A549 (cell line): ENCODE data around the gene CLSTN1. TPM values are rescaled to one million over a fixed set of nuclear protein-coding genes. Genes with fewer than 3 reads are reported as not detected.

Experiments used
- ATAC-seq, 2 experiments: fragments of 200-7000 bp in 1 of 2; fragments of >200 bp in 1 of 2; cut with Nextera tagmentation in 1 of 2; cut with Tn5 transposase in 1 of 2; 3 replicates each; pipeline versions ENCODE4 v1.8.0 to v1.9.1; 2018 to 2020; ENCODE audit warnings: mild to moderate bottlenecking in 1 of 2, moderate library complexity in 1 of 2
- CTCF ChIA-PET: fragments of 300-600 bp; sonication (Branson Sonifier 250); formaldehyde crosslinking; extraction: SDS; loops from one replicate; lab custom pipeline; 2021; ENCODE audit warnings: antibody characterized with exemption, inconsistent platforms; lab: Yijun Ruan, JAX
- POLR2A ChIA-PET: fragments of 350-600 bp; formaldehyde crosslinking; extraction: SDS; loops from one replicate; lab custom pipeline; 2021; ENCODE audit warnings: antibody characterized with exemption, inconsistent platforms; lab: Yijun Ruan, JAX
- DNase-seq, 2 experiments: peaks; one replicate each; pipeline versions ENCODE4 v3.0.0 to v3.0.0-alpha.2; 2011 to 2016; ENCODE audit warnings: low read depth in 1 of 2, low spot score in 1 of 2
- FAIRE-seq: peaks from 2 replicates; lab custom pipeline; 2011; peaks lifted over from hg19 to GRCh38; lab: Jason Lieb, UNC
- H3K27ac ChIP-seq, 2 experiments: fragments of >200 bp; sonication (Bioruptor Twin); formaldehyde crosslinking; 3 replicates each; pipeline ENCODE4 v1.5.1; 2016 to 2017
- H3K4me1 ChIP-seq: fragments of >200 bp; sonication (Bioruptor Twin); formaldehyde crosslinking; 3 replicates; pipeline ENCODE4 v1.6.1; 2016
- H3K4me2 ChIP-seq: fragments of >200 bp; sonication (Bioruptor Twin); formaldehyde crosslinking; 3 replicates; pipeline ENCODE4 v1.6.1; 2016
- H3K4me3 ChIP-seq: fragments of >200 bp; sonication (Bioruptor Twin); formaldehyde crosslinking; 3 replicates; pipeline ENCODE4 v1.5.1; 2016
- H3K9me3 ChIP-seq: fragments of >200 bp; sonication (Bioruptor Twin); formaldehyde crosslinking; 3 replicates; pipeline ENCODE4 v1.6.1; 2016
- BCL3 ChIP-seq: fragments of >200 bp; sonication (Bioruptor Twin); formaldehyde crosslinking; IDR thresholded peaks from 3 replicates; pipeline ENCODE4 v1.6.1; 2016
- BHLHE40 ChIP-seq: IDR thresholded peaks from 2 replicates; pipeline ENCODE4 v1.6.1; 2012; ENCODE audit warnings: low read depth, low read length, inconsistent platforms
- CEBPB ChIP-seq, 2 experiments: fragments of >200 bp in 1 of 2; sonication (Bioruptor Twin) in 1 of 2; formaldehyde crosslinking in 1 of 2; IDR thresholded peaks; 2 replicates each; pipeline ENCODE4 v1.6.1; 2012 to 2016
- CHD2 ChIP-seq: fragments of 150-350 bp; IDR thresholded peaks from 2 replicates; pipeline ENCODE4 v1.6.1; 2014; ENCODE audit warnings: low read length; ENCODE audit not compliant: partially characterized antibody
- CTCF ChIP-seq: fragments of >200 bp; sonication (Bioruptor Twin); formaldehyde crosslinking; IDR thresholded peaks from 3 replicates; pipeline ENCODE4 v1.5.1; 2016
- EHF ChIP-seq: fragments of 250-450 bp; sonication (Bioruptor Pico); IDR thresholded peaks from 2 replicates; pipeline ENCODE4 v1.5.0; 2020; ENCODE audit warnings: mild to moderate bottlenecking
- ELK1 ChIP-seq: fragments of 150-350 bp; IDR thresholded peaks from 2 replicates; pipeline ENCODE4 v1.6.1; 2014; ENCODE audit warnings: low read depth, mild to moderate bottlenecking, low read length
- FOSB ChIP-seq: fragments of 250-450 bp; sonication (Bioruptor Pico); IDR thresholded peaks from 2 replicates; pipeline ENCODE4 v1.5.0; 2020; ENCODE audit warnings: mild to moderate bottlenecking, moderate library complexity
- FOSL2 ChIP-seq, 2 experiments: fragments of 450-650 bp in 1 of 2; fragments of >200 bp in 1 of 2; sonication (Bioruptor Twin) in 1 of 2; formaldehyde crosslinking; IDR thresholded peaks; 2 replicates each; pipeline versions ENCODE4 v1.5.0 to v1.6.1; 2016 to 2020; ENCODE audit warnings: mild to moderate bottlenecking in 1 of 2, moderate library complexity in 1 of 2
- FOXS1 ChIP-seq: fragments of 250-450 bp; sonication (Bioruptor Pico); IDR thresholded peaks from 2 replicates; pipeline ENCODE4 v1.5.0; 2020; ENCODE audit warnings: mild to moderate bottlenecking, moderate library complexity
- GATA3 ChIP-seq: IDR thresholded peaks from 2 replicates; pipeline ENCODE4 v1.6.1; 2012; ENCODE audit warnings: borderline replicate concordance
- HDAC2 ChIP-seq: fragments of 200-600 bp; sonication (generic); IDR thresholded peaks from 2 replicates; pipeline ENCODE4 v1.6.1; 2016
- HOXA7 ChIP-seq: fragments of 250-450 bp; sonication (Bioruptor Pico); IDR thresholded peaks from 2 replicates; pipeline ENCODE4 v1.5.0; 2020; ENCODE audit warnings: mild to moderate bottlenecking, moderate library complexity
- HOXB5 ChIP-seq: fragments of 250-450 bp; sonication (Bioruptor Pico); IDR thresholded peaks from 2 replicates; pipeline ENCODE4 v1.5.0; 2020; ENCODE audit warnings: mild to moderate bottlenecking, moderate library complexity
- JUN ChIP-seq, 2 experiments: fragments of >200 bp; sonication (Bioruptor Twin); formaldehyde crosslinking; IDR thresholded peaks; 2 replicates in 1 of 2; 3 replicates in 1 of 2; pipeline ENCODE4 v1.6.1; 2016 to 2017
- MAZ ChIP-seq: fragments of 150-350 bp; IDR thresholded peaks from 2 replicates; pipeline ENCODE4 v1.6.1; 2014; ENCODE audit warnings: antibody characterized with exemption, low read depth, low read length, borderline replicate concordance
- NR3C1 ChIP-seq: fragments of >200 bp; sonication (Bioruptor Twin); formaldehyde crosslinking; IDR thresholded peaks from 3 replicates; pipeline ENCODE4 v1.6.1; 2017
- PBX3 ChIP-seq: IDR thresholded peaks from 2 replicates; pipeline ENCODE4 v1.6.1; 2012
- PHF8 ChIP-seq: fragments of 200-600 bp; sonication (generic); IDR thresholded peaks from 2 replicates; pipeline ENCODE4 v1.6.1; 2016; ENCODE audit warnings: low read depth, mild to moderate bottlenecking, antibody characterized with exemption, moderate library complexity, borderline replicate concordance
- RFX5 ChIP-seq: fragments of 450-650 bp; IDR thresholded peaks from 2 replicates; pipeline ENCODE4 v1.7.1; 2014; ENCODE audit warnings: antibody characterized with exemption, mild to moderate bottlenecking, moderate library complexity
- RNF2 ChIP-seq: fragments of 200-600 bp; sonication (generic); IDR thresholded peaks from 2 replicates; pipeline ENCODE4 v1.6.1; 2016; ENCODE audit warnings: low read depth, mild to moderate bottlenecking, antibody characterized with exemption, moderate library complexity, borderline replicate concordance
- SMC3 ChIP-seq: fragments of >200 bp; sonication (Bioruptor Twin); formaldehyde crosslinking; IDR thresholded peaks from 3 replicates; pipeline ENCODE4 v1.6.1; 2018; ENCODE audit warnings: inconsistent platforms
- SREBF2 ChIP-seq: fragments of 450-650 bp; IDR thresholded peaks from 2 replicates; pipeline ENCODE4 v1.6.1; 2014; ENCODE audit warnings: mild to moderate bottlenecking, moderate library complexity
- USF2 ChIP-seq: fragments of 450-650 bp; IDR thresholded peaks from 2 replicates; pipeline ENCODE4 v1.6.1; 2014; ENCODE audit warnings: antibody characterized with exemption
- ZFP36 ChIP-seq: fragments of 450-650 bp; IDR thresholded peaks from 2 replicates; pipeline ENCODE4 v1.6.1; 2014; ENCODE audit warnings: borderline replicate concordance; ENCODE audit not compliant: partially characterized antibody
- WGBS: methylation state at CpG from one replicate; pipeline ENCODE4 v1.1.6; 2017; ENCODE audit errors: missing lambda C conversion rate; 5-methylcytosine and 5-hydroxymethylcytosine counted together
- polyA plus RNA-seq, 4 experiments: library from polyadenylated mRNA; depleted of rRNA in 3 of 4; stranded (reverse); fragments of >200 nt; fragmentation: RNase III in 1 of 4; extraction: RNeasy Plus Mini Kit Qiagen cat#74134 plus additional on column Dnase treatment in 1 of 4; gene quantifications; 2 replicates in 3 of 4; 3 replicates in 1 of 4; pipeline ENCODE4 v1.2.3, GENCODE V29; 2011 to 2017
- TF ChIP-seq, protein P1 (sequence below): IDR thresholded peaks from 2 replicates; pipeline ENCODE4 v1.6.1; 2012
- TF ChIP-seq, protein P2 (sequence below): fragments of >200 bp; sonication (Bioruptor Twin); formaldehyde crosslinking; IDR thresholded peaks from 2 replicates; pipeline ENCODE4 v1.6.1; 2016

Gene CLSTN1
- polyA plus RNA-seq, 2 of the 4 experiments (the other 2 are of a cell fraction): 27.3 to 56.1 TPM

GRCh38 chr1:9699361-9699760 lies 124.4 kb downstream of the CLSTN1 start:
- DNase-seq (no peak), ATAC-seq (no peak), FAIRE-seq (no peak)
- peaks cover 19% of the 10 kb centered on the region for H3K4me1 ChIP-seq
- CTCF ChIA-PET: interaction anchor here (1.0 to 2.0 kb wide), 2 partner anchors 12 to 84 kb away, joined by 3 to 5 read pairs; no protein-coding TSS in a partner anchor
- no peaks in the 10 kb centered on the region for H3K9me3 ChIP-seq
- H3K27ac ChIP-seq: peak overlapping the region in 1 of 2 experiments; percentile 70; a peak in 3 of 6 replicates
- no peak overlapping the region for H3K4me2 ChIP-seq
- POLR2A ChIA-PET: no interaction called here
- WGBS: 85% methylated on average over 7 of the region's 7 CpGs
- H3K4me3 ChIP-seq: no peak overlapping the region
- TF ChIP-seq BHLHE40 (no peak), PBX3 (no peak), BCL3 (no peak), FOXS1 (CRISPR knock-in tag) (no peak), GATA3 (no peak), RNF2 (no peak), FOSL2 (IDR thresholded peaks at IDR 0.05) (no peak), FOSL2 (CRISPR knock-in tag; IDR thresholded peaks at IDR 0.05) (no peak), SREBF2 (no peak), FOSB (CRISPR knock-in tag) (no peak), HDAC2 (no peak), USF2 (no peak), NR3C1 (no peak), CEBPB (IDR thresholded peaks at IDR 0.05) (no peak), SMC3 (no peak), ZFP36 (no peak)
- TF ChIP-seq, protein P1, sequence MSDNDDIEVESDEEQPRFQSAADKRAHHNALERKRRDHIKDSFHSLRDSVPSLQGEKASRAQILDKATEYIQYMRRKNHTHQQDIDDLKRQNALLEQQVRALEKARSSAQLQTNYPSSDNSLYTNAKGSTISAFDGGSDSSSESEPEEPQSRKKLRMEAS: no peak

DNA sequence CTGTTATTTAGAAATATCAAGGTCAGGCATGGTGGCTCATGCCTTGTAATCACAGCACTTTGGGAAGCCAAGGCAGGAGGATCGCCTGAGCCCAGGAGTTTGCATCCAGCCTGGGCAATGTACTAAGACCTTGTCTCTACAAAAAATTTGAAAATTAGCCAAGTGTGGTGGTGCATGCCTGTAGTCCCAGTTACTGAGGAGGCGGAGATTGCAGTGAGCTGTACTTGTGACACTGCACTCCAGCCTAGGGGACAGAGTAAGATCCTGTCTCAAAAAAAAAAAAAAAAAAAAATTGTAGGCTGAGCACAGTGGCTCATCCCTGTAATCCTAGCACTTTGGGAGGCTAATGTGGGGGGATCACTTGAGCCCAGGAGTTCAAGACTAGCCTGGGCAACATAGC lies 127.0 kb downstream of the CLSTN1 start:
- ChIA-PET POLR2A (no interaction called here), CTCF (no interaction called here)
- no peak for FAIRE-seq
- Histone ChIP-seq H3K4me3 (no peak overlapping the region), H3K4me1 (peaks cover 19% of the 10 kb centered on the region), H3K4me2 (no peak overlapping the region), H3K27ac (no peak overlapping the region), H3K9me3 (no peaks in the 10 kb centered on the region)
- ATAC-seq: no peak
- no peak for TF ChIP-seq HOXA7 (CRISPR knock-in tag)
- TF ChIP-seq FOSL2 (IDR thresholded peaks at IDR 0.05): no peak
- TF ChIP-seq FOSL2 (CRISPR knock-in tag; IDR thresholded peaks at IDR 0.05): no peak
- no peak for TF ChIP-seq BCL3
- no peak for TF ChIP-seq ELK1
- TF ChIP-seq PHF8: no peak
- TF ChIP-seq ZFP36: no peak
- no peak for TF ChIP-seq EHF (CRISPR knock-in tag)
- TF ChIP-seq FOXS1 (CRISPR knock-in tag): no peak
- no peak for TF ChIP-seq CTCF
- TF ChIP-seq, protein P2, sequence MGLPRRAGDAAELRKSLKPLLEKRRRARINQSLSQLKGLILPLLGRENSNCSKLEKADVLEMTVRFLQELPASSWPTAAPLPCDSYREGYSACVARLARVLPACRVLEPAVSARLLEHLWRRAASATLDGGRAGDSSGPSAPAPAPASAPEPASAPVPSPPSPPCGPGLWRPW: no peak
- no peak for TF ChIP-seq SMC3
- TF ChIP-seq JUN (IDR thresholded peaks at IDR 0.05): no peak
- no peak for TF ChIP-seq CEBPB (IDR thresholded peaks at IDR 0.05)
- TF ChIP-seq CHD2: no peak
- TF ChIP-seq MAZ: no peak
- no peak for TF ChIP-seq HOXB5
- TF ChIP-seq RNF2: no peak
- TF ChIP-seq RFX5: no peak
- DNase-seq: no peak
- 92% methylated on average over 2 of the region's 2 CpGs for WGBS
